SK-N-SH (cell line): Measurements from ENCODE around the gene CACFD1.

Experiments used
- JUND ChIP-seq: IDR thresholded peaks from 2 replicates; pipeline ENCODE4 v1.4.0; 2012
- POLR2AphosphoS5 ChIP-seq: IDR thresholded peaks from 2 replicates; pipeline ENCODE4 v1.6.1; 2012; ENCODE audit warnings: low read depth, low read length
- SIN3A ChIP-seq: IDR thresholded peaks from 2 replicates; pipeline ENCODE4 v1.6.1; 2012; ENCODE audit warnings: low read depth, mild to moderate bottlenecking, low read length, moderate library complexity, borderline replicate concordance
- TCF12 ChIP-seq: IDR thresholded peaks from 2 replicates; pipeline ENCODE4 v1.4.0; 2012
- TF ChIP-seq, protein P1 (sequence below): fragments of 200-600 bp; sonication (generic); IDR thresholded peaks from 2 replicates; pipeline ENCODE4 v1.6.1; 2017; ENCODE audit warnings: antibody characterized with exemption, mild to moderate bottlenecking, moderate library complexity

- TF ChIP-seq POLR2AphosphoS5 (no peak), SIN3A (no peak), TCF12 (no peak), JUND (no peak)
- TF ChIP-seq, protein P1, sequence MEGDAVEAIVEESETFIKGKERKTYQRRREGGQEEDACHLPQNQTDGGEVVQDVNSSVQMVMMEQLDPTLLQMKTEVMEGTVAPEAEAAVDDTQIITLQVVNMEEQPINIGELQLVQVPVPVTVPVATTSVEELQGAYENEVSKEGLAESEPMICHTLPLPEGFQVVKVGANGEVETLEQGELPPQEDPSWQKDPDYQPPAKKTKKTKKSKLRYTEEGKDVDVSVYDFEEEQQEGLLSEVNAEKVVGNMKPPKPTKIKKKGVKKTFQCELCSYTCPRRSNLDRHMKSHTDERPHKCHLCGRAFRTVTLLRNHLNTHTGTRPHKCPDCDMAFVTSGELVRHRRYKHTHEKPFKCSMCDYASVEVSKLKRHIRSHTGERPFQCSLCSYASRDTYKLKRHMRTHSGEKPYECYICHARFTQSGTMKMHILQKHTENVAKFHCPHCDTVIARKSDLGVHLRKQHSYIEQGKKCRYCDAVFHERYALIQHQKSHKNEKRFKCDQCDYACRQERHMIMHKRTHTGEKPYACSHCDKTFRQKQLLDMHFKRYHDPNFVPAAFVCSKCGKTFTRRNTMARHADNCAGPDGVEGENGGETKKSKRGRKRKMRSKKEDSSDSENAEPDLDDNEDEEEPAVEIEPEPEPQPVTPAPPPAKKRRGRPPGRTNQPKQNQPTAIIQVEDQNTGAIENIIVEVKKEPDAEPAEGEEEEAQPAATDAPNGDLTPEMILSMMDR, result no peak
These were observed 7.2 kb upstream of the CACFD1 start for GRCh38 chr9:133452562-133452961.
